HUES64 (cell line): Measurements from ENCODE around the gene DNAH17.

Experiments used
- H3K27ac ChIP-seq: 2 replicates; pipeline ENCODE4 v1.7.0; 2013; ENCODE audit warnings: low read depth, low read length, inconsistent platforms
- H3K27me3 ChIP-seq: 2 replicates; pipeline ENCODE4 v1.6.1; 2013; ENCODE audit warnings: mild to moderate bottlenecking, low read length; ENCODE audit not compliant: insufficient read depth
- H3K36me3 ChIP-seq: 2 replicates; pipeline ENCODE4 v1.6.1; 2013; ENCODE audit warnings: mild to moderate bottlenecking, low read length; ENCODE audit not compliant: insufficient read depth
- H3K4me1 ChIP-seq: 2 replicates; pipeline ENCODE4 v1.6.1; 2013; ENCODE audit warnings: mild to moderate bottlenecking, low read length, moderate library complexity; ENCODE audit not compliant: insufficient read depth
- H3K4me3 ChIP-seq: 2 replicates; pipeline ENCODE4 v1.5.1; 2013; ENCODE audit warnings: mild to moderate bottlenecking, low read length, moderate library complexity
- H3K9ac ChIP-seq: 2 replicates; pipeline ENCODE4 v1.6.1; 2013; ENCODE audit warnings: mild to moderate bottlenecking, low read depth, low read length
- H3K9me3 ChIP-seq: 2 replicates; pipeline ENCODE4 v1.6.1; 2013; ENCODE audit warnings: low read depth, low read length; ENCODE audit not compliant: insufficient read depth
- WGBS: fragments of 150-250, 120-280 bp; methylation state at CpG from one replicate; pipeline ENCODE4 v1.1.7; 2013; ENCODE audit warnings: missing lambda C conversion rate; 5-methylcytosine and 5-hydroxymethylcytosine counted together

The DNAH17 gene

DNA sequence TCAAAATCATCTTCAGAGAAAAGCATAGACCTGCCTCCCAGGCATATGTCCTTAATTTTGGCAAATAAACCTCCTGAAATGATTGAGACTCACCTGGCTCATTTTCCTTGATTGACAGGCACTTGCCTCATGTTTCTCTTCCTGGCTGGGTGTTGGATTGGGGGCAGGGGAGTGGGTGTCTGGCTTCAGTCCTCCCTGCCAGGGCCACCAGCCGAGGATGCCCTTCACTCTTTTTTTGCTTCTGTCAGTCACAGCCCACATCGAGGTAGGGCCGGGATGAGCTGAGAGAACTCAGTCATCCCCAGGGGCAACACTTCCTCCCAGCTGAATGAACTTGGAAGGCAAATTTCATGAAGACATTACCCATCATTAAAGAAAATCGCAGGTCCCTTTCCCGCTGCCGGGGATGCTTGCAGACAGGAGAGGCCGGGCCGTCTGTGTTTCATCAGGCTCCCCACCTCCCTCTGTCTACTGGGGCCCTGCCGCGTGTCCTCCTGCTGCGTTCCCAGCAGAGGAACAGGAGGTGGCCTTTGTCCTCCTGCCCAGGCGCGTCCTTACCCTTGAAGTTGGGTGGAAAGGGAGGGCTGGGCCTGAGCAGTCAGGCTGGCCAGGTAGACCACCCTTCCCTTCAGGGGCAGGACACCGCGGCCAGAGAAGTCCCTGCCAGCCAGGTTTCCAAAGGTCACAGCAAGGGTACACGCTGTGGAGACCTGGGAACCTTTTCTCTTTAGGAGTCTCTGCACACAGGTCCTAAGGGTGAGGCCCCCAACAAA is 11.2 kb upstream of the DNAH17 start:
- Histone ChIP-seq H3K27ac (no peak overlapping the region), H3K4me1 (0 out of 2 replicates have a peak, but pooled peaks cover 3% of the 10 kb centered on the region), H3K9ac (no peak overlapping the region), H3K27me3 (no peaks in the 10 kb centered on the region), H3K9me3 (no peaks in the 10 kb centered on the region), H3K4me3 (no peak overlapping the region), H3K36me3 (no peaks in the 10 kb centered on the region)
- WGBS = 77% methylated on average over 16 of the region's 16 CpGs

GRCh38 chr17:78585006-78585630 is 7.9 kb upstream of the DNAH17 start:
- no peak overlapping the region for H3K27ac ChIP-seq
- H3K9me3 ChIP-seq = no peaks in the 10 kb centered on the region
- H3K36me3 ChIP-seq = no peaks in the 10 kb centered on the region
- no peaks in the 10 kb centered on the region for H3K27me3 ChIP-seq
- no peak overlapping the region for H3K9ac ChIP-seq
- 0 out of 2 replicates have a peak, but pooled peaks cover 3% of the 10 kb centered on the region for H3K4me1 ChIP-seq
- WGBS = 91% methylated on average over 8 of the region's 8 CpGs
- no peak overlapping the region for H3K4me3 ChIP-seq

GRCh38 chr17:78583091-78583490 is 5.9 kb upstream of the DNAH17 start:
- Histone ChIP-seq H3K4me1 (no peaks in the 10 kb centered on the region; the same call in 1 of the 2 replicates), H3K36me3 (no peaks in the 10 kb centered on the region), H3K27me3 (no peaks in the 10 kb centered on the region), H3K9me3 (no peaks in the 10 kb centered on the region), H3K27ac (no peak overlapping the region), H3K4me3 (no peak overlapping the region), H3K9ac (no peak overlapping the region)
- 70% methylated on average over 4 of the region's 4 CpGs for WGBS

- Histone ChIP-seq H3K36me3 (no peaks in the 10 kb centered on the region), H3K27ac (no peak overlapping the region), H3K9me3 (no peaks in the 10 kb centered on the region), H3K27me3 (no peaks in the 10 kb centered on the region), H3K4me3 (no peak overlapping the region), H3K4me1 (no peaks in the 10 kb centered on the region; the same call in 1 of the 2 replicates), H3K9ac (no peak overlapping the region)
- 88% methylated on average over 5 of the region's 5 CpGs for WGBS
Measured at GRCh38 chr17:78581304-78581703, 4.1 kb upstream of the DNAH17 start.

DNA sequence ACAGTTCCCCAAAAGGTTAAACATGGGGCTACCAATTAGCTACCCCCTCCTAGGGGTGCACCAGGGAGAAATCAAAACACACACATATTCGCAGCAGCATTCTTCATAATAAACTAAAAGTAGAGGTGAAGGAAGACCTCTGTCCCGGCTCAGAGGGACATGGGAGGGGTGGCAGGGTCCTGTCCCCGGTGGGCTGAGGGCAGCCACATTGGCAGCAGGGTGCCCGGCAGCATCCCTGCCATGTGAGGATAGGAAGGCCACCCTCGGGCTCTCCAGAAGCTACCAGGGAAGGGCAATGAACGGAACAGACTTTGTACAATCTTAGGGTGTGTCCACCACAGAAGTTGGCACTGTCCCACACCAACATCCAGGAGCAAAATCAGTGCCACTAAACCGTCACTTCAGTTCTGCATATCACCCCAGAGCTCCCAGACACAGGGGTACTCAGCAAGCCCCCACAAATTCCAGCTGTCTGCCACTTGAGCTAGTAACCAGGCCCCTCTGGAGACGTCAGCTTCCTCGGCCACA is 3.1 kb upstream of the DNAH17 start:
- no peak overlapping the region for H3K27ac ChIP-seq
- H3K4me1 ChIP-seq = no peaks in the 10 kb centered on the region; the same call in 1 of the 2 replicates
- H3K9ac ChIP-seq = no peak overlapping the region
- 94% methylated on average over 8 of the region's 9 CpGs for WGBS
- no peaks in the 10 kb centered on the region for H3K36me3 ChIP-seq
- no peaks in the 10 kb centered on the region for H3K9me3 ChIP-seq
- no peak overlapping the region for H3K4me3 ChIP-seq
- no peaks in the 10 kb centered on the region for H3K27me3 ChIP-seq

- H3K36me3 ChIP-seq = no peaks in the 10 kb centered on the region
- no peak overlapping the region for H3K4me3 ChIP-seq
- WGBS = 92% methylated on average over 23 of the region's 23 CpGs
- no peaks in the 10 kb centered on the region for H3K9me3 ChIP-seq
- no peak overlapping the region for H3K9ac ChIP-seq
- H3K27ac ChIP-seq = no peak overlapping the region
- H3K27me3 ChIP-seq = no peaks in the 10 kb centered on the region
- no peaks in the 10 kb centered on the region; the same call in 1 of the 2 replicates for H3K4me1 ChIP-seq
Measured at GRCh38 chr17:78576389-78577112, 645 bp downstream of the DNAH17 start.

- 70% methylated on average over 7 of the region's 7 CpGs for WGBS
- no peaks in the 10 kb centered on the region for H3K36me3 ChIP-seq
- no peak overlapping the region for H3K4me3 ChIP-seq
Measured at GRCh38 chr17:78575899-78576298, 1.3 kb downstream of the DNAH17 start.

DNA sequence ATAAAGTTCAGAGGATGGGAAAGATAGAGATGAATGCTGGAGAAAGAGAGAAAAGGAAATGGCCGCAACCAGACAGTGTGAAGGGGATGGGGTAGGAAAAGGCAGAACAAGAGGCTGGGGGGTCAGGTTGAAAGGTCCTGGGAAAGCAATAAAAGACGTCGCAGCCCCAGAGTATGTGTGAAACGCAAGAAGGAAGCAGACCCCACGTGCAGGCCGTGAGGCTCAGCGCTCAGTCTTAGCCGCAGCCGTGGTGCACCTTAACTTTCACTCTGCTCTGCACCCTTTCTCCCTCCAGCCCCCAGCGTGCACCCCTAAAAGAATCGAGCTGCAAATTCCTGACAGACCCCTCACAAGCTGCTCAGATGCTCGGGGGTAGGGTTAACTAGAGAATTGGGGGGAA is 1.9 kb downstream of the DNAH17 start:
- Histone ChIP-seq H3K9me3 (no peaks in the 10 kb centered on the region), H3K9ac (no peak overlapping the region), H3K4me1 (no peaks in the 10 kb centered on the region; the same call in 1 of the 2 replicates), H3K4me3 (no peak overlapping the region), H3K36me3 (no peaks in the 10 kb centered on the region), H3K27me3 (no peaks in the 10 kb centered on the region), H3K27ac (no peak overlapping the region)
- WGBS = 79% methylated on average over 11 of the region's 12 CpGs

More at GRCh38 chr17:78575899-78576298, 1.3 kb downstream of the DNAH17 start:
- Histone ChIP-seq H3K9me3 (no peaks in the 10 kb centered on the region), H3K27ac (no peak overlapping the region), H3K27me3 (no peaks in the 10 kb centered on the region), H3K9ac (no peak overlapping the region), H3K4me1 (no peaks in the 10 kb centered on the region; the same call in 1 of the 2 replicates)

- Histone ChIP-seq H3K36me3 (no peaks in the 10 kb centered on the region), H3K9me3 (no peaks in the 10 kb centered on the region), H3K4me1 (no peaks in the 10 kb centered on the region; the same call in 1 of the 2 replicates), H3K4me3 (no peak overlapping the region), H3K27ac (no peak overlapping the region), H3K27me3 (no peaks in the 10 kb centered on the region), H3K9ac (no peak overlapping the region)
- WGBS = 92% methylated on average over 8 of the region's 8 CpGs
Measured at GRCh38 chr17:78573955-78574354, 3.2 kb downstream of the DNAH17 start.

DNA sequence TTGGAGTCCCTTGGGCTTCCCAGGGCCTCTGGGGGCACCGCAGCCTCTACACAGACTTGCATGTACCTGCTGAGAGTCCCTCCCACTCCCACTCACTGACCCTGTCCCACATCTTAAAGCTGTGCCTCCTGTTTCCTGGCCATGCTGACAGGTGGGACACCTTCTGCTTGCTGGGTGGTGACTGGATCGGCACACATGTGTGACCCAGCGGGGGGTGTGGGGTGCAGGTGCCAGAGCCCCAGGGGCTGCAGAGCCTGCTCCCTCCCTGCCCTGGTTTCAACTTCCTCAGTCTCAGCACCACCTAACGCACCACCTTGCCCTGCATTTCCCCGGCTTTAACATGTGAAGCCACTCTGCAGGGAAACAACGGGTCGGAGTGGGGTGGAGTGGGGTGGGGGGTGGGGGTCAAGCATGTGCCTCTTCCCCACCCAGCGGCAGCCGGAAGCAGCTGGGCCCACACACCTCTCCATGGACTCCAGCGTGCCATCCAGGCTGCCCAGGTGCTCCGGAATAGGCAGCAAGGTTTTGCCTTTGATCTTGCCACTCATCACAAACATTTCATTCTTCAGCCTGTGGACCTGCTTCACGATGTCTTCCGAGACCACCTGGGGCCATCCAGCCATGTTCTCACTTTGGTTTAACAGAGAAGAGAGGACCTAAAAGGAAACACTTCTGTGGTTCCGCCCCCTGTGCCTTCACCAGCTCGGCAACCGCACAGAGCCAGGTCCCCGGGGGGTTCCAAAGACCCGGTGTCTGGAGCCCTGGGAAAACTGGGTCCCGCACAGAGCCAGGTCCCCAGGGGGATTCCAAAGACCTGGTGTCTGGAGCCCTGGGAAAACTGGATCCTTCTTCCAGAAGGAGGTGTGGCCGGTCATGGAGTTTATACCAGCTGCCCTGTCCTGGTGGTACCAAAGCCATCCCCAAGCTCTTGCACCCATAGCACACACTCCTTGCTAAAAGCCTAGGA is 4.7 kb downstream of the DNAH17 start:
- Histone ChIP-seq H3K36me3 (no peaks in the 10 kb centered on the region), H3K9ac (no peak overlapping the region), H3K4me3 (no peak overlapping the region), H3K4me1 (no peaks in the 10 kb centered on the region; the same call in 1 of the 2 replicates), H3K27me3 (no peaks in the 10 kb centered on the region), H3K27ac (no peak overlapping the region), H3K9me3 (no peaks in the 10 kb centered on the region)
- WGBS = 77% methylated on average over 20 of the region's 20 CpGs
